HG02588 (cell line): Measurements from ENCODE around the gene NFYC.

Experiments used
- ATAC-seq: cut with Tn5 transposase; IDR thresholded peaks from one replicate; pipeline ENCODE4 v1.9.1; 2021; ENCODE audit warnings: mild to moderate bottlenecking, moderate library complexity; ENCODE audit not compliant: unreplicated experiment

The NFYC gene

GRCh38 chr1:40818264-40818961 is 126.9 kb downstream of the NFYC start:
- peak; percentile 61 for ATAC-seq

- ATAC-seq, result no peak
Measured at GRCh38 chr1:40819101-40819500, 127.6 kb downstream of the NFYC start.

- no peak for ATAC-seq
Measured at GRCh38 chr1:40820251-40820797, 128.8 kb downstream of the NFYC start.
